HG03342 (cell line): ENCODE results near the gene PRDM5.
A peak's percentile ranks its signal among the peaks of the same experiment; 100 is the strongest.

Experiments
- ATAC-seq: cut with Tn5 transposase; IDR thresholded peaks from one replicate; pipeline ENCODE4 v1.9.1; 2021; ENCODE audit warnings: mild to moderate bottlenecking, moderate library complexity; ENCODE audit not compliant: unreplicated experiment

PRDM5 gene

GRCh38 chr4:120915336-120915735, 7.2 kb downstream of the PRDM5 start:
- no peak for ATAC-seq

GRCh38 chr4:120903419-120903818, 19.1 kb downstream of the PRDM5 start:
- ATAC-seq, result no peak

GRCh38 chr4:120902925-120903324, 19.6 kb downstream of the PRDM5 start:
- ATAC-seq, result no peak

- ATAC-seq, result no peak
Observed at GRCh38 chr4:120901731-120902130, 20.8 kb downstream of the PRDM5 start.

DNA sequence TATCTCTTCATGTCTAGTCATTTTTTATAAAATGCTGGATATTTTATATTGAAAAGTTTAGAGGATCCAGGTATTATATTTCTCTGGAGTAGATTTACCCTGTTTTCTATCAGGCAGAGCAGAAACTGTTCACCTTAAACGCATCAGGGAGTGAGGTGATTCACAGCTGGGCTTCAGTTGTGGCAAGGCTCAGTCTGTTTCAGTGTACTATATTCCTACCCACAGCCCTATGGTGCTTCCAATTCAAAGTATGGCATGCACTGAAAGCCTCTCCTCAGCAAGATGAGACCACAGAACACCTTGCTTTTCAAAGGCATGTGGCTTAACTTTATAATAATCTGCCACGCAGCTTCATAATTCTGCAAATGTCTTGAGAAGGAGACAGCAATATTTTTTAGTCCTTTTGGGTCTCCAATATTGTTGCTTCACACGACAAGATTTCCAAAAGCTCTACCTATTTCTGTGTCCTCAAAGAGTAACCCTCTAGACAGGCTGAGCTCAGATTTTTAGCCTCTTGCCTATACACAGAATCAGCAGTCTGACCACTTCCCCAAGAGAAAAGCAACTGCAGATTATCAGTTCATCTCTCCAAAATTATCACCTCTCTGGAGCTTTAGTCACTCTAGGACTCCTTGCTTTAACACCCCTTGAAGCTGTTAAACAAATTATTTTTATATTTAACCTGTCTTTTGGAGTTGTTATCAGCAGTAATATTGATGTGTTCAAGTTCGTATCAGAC, 24.4 kb downstream of the PRDM5 start:
- ATAC-seq, result no peak

GRCh38 chr4:120895554-120895953, 27.0 kb downstream of the PRDM5 start:
- no peak for ATAC-seq

DNA sequence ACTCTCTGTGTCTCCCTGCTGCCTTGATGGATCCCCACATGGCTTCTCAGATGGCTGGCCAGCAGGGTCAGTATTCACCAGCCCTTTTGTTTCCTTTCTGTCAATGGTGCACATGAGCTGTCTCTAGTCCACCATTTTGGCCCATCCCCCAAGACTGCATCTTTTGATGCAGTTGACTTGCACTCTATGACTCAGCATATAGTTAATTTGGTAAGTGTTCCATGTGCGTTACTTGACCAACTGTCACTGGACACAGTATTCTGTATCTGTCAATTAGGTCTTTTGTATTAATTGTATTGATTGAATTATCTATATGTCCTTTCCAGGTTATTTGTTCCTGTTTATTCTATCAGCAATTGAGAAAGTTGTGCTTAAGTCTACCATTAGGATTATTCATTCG, 29.2 kb downstream of the PRDM5 start:
- no peak for ATAC-seq

- ATAC-seq, result no peak
Observed at GRCh38 chr4:120886191-120886590, 36.3 kb downstream of the PRDM5 start.

DNA sequence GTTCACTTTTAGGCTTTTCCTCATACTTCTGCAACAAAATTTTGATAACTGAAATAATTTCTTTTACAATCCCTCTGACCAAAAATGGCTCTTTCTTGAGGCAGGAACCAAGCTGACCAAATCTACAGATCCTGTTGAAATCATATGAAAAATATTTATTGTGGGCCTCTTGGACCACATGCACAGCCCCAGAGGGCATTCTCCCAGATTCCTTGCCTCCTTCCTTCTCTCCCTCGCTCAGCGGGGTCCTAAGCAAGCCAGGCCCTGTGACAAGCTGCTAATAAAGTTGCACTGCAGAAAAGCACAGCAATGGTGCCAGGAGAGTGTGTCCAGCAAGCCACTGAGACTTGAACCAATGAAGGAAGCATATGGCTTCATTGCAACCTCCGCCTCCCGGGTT, 40.7 kb downstream of the PRDM5 start:
- ATAC-seq, result no peak

DNA sequence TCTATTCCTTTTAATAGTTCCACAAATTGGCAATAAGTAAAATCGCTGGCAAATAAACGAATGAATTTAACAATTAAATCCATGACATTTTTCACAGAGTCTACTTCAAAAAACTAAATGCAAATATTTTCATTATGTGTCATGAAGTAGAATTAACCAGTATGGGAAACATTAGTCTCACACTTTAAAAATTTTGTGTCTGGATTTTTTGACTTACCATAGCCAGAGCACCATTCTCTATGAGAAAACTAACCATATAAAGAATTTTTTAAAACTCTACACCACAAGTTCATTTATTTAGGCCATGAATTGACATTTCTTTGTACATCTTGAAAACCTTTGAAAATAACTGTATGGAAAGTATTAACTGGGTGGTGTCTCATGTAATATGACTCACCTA, 41.2 kb downstream of the PRDM5 start:
- no peak for ATAC-seq

DNA sequence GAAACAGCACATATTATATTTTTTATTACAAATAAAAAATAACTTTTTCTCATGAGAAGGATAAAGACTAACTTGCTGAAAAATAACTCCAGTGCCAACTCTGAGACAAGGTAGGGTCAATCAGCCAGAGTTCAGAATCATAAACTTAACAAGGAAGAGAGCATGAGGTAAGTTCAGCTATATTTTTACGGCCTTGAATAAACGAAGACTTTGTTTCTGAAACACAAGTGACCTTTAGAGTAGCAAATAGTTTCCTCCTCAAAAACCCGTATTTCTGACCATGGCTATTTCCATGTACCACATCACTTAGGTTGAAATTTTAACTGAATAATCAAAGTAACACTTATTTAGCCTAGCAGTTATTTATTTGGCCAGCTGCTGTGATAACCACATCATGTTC, 45.5 kb downstream of the PRDM5 start:
- ATAC-seq, result no peak

- ATAC-seq, result no peak
Observed at GRCh38 chr4:120874792-120875774, 47.4 kb downstream of the PRDM5 start.

- ATAC-seq, result no peak
Observed at GRCh38 chr4:120873554-120873953, 49.0 kb downstream of the PRDM5 start.

DNA sequence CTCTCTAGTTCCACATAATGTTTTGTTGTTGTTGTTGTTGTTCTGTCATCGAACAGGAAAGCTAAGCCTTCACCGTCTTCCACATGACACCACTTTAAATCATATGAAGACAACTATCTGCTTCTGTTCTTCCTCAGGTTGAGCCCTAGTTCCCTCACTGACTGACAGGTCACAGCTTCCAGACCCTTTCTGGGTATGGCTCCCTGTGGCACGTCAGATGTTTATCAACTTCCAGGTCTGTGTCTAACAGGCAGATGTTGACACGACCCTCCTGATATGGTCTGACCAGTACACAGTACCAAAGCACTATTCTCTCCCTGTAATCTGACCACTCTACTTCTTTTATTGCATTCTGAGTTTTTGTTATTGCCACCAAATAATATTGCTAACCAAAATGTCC, 51.4 kb downstream of the PRDM5 start:
- no peak for ATAC-seq

- no peak for ATAC-seq
Observed at GRCh38 chr4:120870279-120870673, 52.2 kb downstream of the PRDM5 start.

DNA sequence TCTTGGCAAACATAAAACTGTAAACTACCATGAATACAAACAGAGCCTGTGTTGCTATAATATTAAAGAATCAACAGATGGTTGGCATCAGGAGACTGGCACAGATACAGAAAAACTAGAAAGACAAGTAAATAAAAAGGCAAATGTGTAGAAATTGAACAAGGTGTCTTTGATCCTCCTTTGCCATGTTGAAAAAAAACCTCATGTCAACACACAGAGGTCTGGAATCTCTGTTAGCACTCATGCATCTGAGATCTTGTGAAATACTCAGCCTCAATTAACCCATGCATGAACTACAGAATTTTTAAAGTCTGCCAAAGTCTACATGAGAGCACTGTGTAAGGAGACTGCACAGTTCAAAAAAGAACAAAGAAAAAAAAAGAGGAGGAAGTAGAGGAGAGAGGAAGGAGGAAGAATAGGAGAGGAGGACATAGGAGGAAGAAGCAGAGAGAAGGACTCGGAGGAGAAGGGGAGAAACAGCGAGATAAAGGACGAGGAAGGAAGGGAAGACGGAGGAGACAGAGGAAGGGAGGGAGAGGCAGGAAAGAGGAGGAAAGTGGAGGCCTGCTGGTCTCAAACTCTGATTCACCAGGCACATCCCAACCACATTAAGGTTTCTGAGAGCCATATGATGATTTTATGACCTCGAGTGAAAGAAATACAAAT, 52.8 kb downstream of the PRDM5 start:
- ATAC-seq, result no peak

DNA sequence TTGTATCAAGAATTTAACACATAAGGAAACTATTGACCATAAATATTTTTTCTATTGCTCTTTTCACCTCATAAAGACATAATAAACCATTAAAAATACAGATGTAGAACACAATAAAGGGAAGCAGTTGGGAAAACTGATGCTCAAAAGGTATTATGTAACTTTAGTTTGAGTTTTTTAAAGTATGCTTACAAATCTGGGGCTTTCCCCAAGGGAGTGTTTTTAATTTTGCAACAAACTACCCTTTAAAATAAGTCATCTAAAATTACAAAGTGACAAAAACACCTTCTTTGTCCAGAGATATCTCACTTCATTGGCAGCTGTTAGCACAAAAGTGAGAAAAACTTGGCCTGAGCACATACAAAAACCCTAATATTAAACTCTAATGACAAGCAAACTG, 55.0 kb downstream of the PRDM5 start:
- no peak for ATAC-seq

GRCh38 chr4:120865985-120866384, 56.5 kb downstream of the PRDM5 start:
- peak; percentile 57 for ATAC-seq

DNA sequence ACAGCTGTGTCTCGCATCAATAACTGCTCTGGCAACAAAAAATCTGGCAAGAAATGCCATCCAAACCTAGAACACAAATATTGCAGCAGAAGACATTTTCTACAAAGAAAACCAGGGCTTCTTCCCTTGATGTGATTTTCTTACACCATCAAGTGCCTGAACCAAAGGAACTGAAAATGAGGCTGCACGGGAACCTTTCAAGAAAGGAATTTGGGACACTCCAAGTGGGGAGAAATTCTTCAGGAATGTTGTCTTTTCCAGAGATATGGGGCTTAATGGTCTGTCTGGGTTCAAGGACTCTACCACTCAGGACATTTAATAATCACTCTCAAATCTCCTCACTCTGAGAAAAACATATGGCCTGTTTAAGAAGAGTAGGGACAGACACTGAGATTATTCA, 57.6 kb downstream of the PRDM5 start:
- ATAC-seq, result no peak

DNA sequence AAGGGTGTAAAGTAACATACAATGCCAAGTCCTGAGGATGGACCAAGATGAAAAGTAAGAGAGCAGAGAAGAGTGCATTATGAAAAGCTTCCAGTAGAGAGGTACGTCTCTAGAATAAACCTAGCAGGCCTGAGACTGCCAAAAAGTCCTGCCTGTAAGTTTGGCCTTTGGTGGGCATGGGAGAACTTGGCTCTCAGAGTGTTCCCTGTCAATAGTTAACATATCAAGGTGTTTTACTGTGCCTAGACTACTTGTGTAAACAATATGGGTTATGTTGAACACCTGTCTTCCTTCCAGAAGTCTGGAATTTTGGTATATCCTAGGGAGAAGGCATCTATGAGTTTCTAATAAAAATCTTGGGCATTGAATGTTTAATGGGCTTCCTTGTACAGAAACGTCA, 60.1 kb downstream of the PRDM5 start:
- no peak for ATAC-seq

DNA sequence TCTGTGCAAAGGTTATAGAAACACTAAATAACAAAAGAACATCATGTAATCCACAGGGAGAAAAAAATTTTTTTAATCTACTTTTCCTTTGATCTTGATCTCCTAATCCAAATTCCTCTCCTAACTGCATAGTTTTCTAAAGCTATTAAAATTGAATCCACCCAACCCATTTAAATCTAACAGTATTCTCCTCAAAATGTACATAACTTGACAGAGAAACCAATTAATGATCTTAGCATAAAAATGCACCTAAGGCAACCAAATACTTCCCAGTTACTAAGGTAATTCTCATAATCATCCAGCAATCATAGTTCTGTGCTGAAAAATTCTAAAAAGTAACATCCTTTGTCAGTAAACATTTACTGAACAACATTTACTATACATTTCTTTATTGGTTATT, 60.7 kb downstream of the PRDM5 start:
- no peak for ATAC-seq

DNA sequence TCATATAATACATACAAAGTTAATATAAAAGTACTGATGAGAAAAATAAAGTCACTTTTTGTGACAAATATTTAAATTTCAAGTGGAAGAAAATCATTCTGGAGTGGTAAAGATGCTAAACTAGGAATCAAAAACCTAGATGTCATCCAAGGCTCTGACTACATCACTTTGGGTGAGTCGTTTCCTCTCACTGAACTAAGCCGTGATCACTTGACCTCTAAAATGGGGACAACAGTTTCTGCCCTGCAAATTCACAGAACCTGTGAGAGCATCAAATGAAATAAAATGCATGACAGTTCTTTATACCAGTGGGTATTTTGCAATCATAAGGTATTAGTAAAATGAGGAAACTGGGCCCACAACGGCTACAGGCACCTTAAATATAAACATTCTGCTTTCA, 63.8 kb downstream of the PRDM5 start:
- ATAC-seq, result no peak
